ENCODE measurements around the gene CDC42BPA.

The CDC42BPA gene

GRCh38 chr1:227102056-227102455 lies 216.2 kb downstream of the CDC42BPA start:
- DNase-seq = no peak
- H2AFZ ChIP-seq (ENCODE audit: low read depth, low read length) = no peak overlapping the region
- no peak for ATAC-seq (ENCODE audit: insufficient read depth, low read depth)
- no peak overlapping the region for H3K27ac ChIP-seq (ENCODE audit: low read length)
- H3K27me3 ChIP-seq (ENCODE audit: insufficient read depth, low read length, poor library complexity) = peaks cover 5% of the 10 kb centered on the region
- no peaks in the 10 kb centered on the region for H3K36me3 ChIP-seq (ENCODE audit: insufficient read depth, low read length)
- H4K20me1 ChIP-seq (ENCODE audit: insufficient read depth, low read length) = no peaks in the 10 kb centered on the region
- H3K4me1 ChIP-seq (ENCODE audit: insufficient read depth, low read length) = no peaks in the 10 kb centered on the region
- no peak overlapping the region for H3K9ac ChIP-seq (ENCODE audit: low read depth, low read length)
- H3K4me3 ChIP-seq (ENCODE audit: low read depth in 1 of 2, low read length in 2 of 2) = no peak overlapping the region
- H3K9me3 ChIP-seq (ENCODE audit: insufficient read depth, low read length, severe bottlenecking) = no peaks in the 10 kb centered on the region
- no peaks in the 10 kb centered on the region for H3K79me2 ChIP-seq (ENCODE audit: insufficient read depth, low read length)
- H3K4me2 ChIP-seq (ENCODE audit: insufficient read depth, low read length) = no peak overlapping the region
- TF ChIP-seq CTCF (IDR thresholded peaks at IDR 0.05; ENCODE audit: borderline replicate concordance, extremely low read depth, low read length, poor library complexity, severe bottlenecking) (no peak), EZH2 (IDR thresholded peaks at IDR 0.05; ENCODE audit: borderline replicate concordance, low read depth, low read length, severe bottlenecking) (no peak)

GRCh38 chr1:227094249-227094966 lies 223.9 kb downstream of the CDC42BPA start:
- peaks cover 12% of the 10 kb centered on the region for H3K27me3 ChIP-seq (ENCODE audit: insufficient read depth, low read length, poor library complexity)
- H3K9ac ChIP-seq (ENCODE audit: low read depth, low read length) = no peak overlapping the region
- no peaks in the 10 kb centered on the region for H3K4me1 ChIP-seq (ENCODE audit: insufficient read depth, low read length)
- H3K9me3 ChIP-seq (ENCODE audit: insufficient read depth, low read length, severe bottlenecking) = no peaks in the 10 kb centered on the region
- DNase-seq (no peak), ATAC-seq (ENCODE audit: insufficient read depth, low read depth) (no peak)
- no peak for TF ChIP-seq EZH2 (IDR thresholded peaks at IDR 0.05; ENCODE audit: borderline replicate concordance, low read depth, low read length, severe bottlenecking)
- TF ChIP-seq CTCF (IDR thresholded peaks at IDR 0.05; ENCODE audit: borderline replicate concordance, extremely low read depth, low read length, poor library complexity, severe bottlenecking) = no peak
- no peaks in the 10 kb centered on the region for H4K20me1 ChIP-seq (ENCODE audit: insufficient read depth, low read length)
- no peaks in the 10 kb centered on the region for H3K79me2 ChIP-seq (ENCODE audit: insufficient read depth, low read length)
- no peak overlapping the region for H2AFZ ChIP-seq (ENCODE audit: low read depth, low read length)
- no peak overlapping the region for H3K4me3 ChIP-seq (ENCODE audit: low read depth in 1 of 2, low read length in 2 of 2)
- no peaks in the 10 kb centered on the region for H3K36me3 ChIP-seq (ENCODE audit: insufficient read depth, low read length)
- H3K27ac ChIP-seq (ENCODE audit: low read length) = no peak overlapping the region
- no peak overlapping the region for H3K4me2 ChIP-seq (ENCODE audit: insufficient read depth, low read length)

- no peak for DNase-seq
- Histone ChIP-seq H3K79me2 (ENCODE audit: insufficient read depth, low read length) (no peaks in the 10 kb centered on the region), H3K4me2 (ENCODE audit: insufficient read depth, low read length) (no peak overlapping the region), H3K27ac (ENCODE audit: low read length) (no peak overlapping the region), H3K27me3 (ENCODE audit: insufficient read depth, low read length, poor library complexity) (peaks cover 12% of the 10 kb centered on the region), H3K4me1 (ENCODE audit: insufficient read depth, low read length) (no peaks in the 10 kb centered on the region), H4K20me1 (ENCODE audit: insufficient read depth, low read length) (no peaks in the 10 kb centered on the region), H3K9ac (ENCODE audit: low read depth, low read length) (no peak overlapping the region), H2AFZ (ENCODE audit: low read depth, low read length) (no peak overlapping the region), H3K4me3 (ENCODE audit: low read depth in 1 of 2, low read length in 2 of 2) (no peak overlapping the region), H3K9me3 (ENCODE audit: insufficient read depth, low read length, severe bottlenecking) (no peaks in the 10 kb centered on the region), H3K36me3 (ENCODE audit: insufficient read depth, low read length) (no peaks in the 10 kb centered on the region)
- TF ChIP-seq EZH2 (IDR thresholded peaks at IDR 0.05; ENCODE audit: borderline replicate concordance, low read depth, low read length, severe bottlenecking) (no peak), CTCF (IDR thresholded peaks at IDR 0.05; ENCODE audit: borderline replicate concordance, extremely low read depth, low read length, poor library complexity, severe bottlenecking) (no peak)
- no peak for ATAC-seq (ENCODE audit: insufficient read depth, low read depth)
Measured at GRCh38 chr1:227093309-227093708, 225.0 kb downstream of the CDC42BPA start.
